CMK (cell line): ENCODE results near the gene PRDM16.

Experiments
- DNase-seq: peaks from one replicate; pipeline ENCODE4 v3.0.0-alpha.2; 2010; ENCODE audit warnings: low read depth

The PRDM16 gene

DNA sequence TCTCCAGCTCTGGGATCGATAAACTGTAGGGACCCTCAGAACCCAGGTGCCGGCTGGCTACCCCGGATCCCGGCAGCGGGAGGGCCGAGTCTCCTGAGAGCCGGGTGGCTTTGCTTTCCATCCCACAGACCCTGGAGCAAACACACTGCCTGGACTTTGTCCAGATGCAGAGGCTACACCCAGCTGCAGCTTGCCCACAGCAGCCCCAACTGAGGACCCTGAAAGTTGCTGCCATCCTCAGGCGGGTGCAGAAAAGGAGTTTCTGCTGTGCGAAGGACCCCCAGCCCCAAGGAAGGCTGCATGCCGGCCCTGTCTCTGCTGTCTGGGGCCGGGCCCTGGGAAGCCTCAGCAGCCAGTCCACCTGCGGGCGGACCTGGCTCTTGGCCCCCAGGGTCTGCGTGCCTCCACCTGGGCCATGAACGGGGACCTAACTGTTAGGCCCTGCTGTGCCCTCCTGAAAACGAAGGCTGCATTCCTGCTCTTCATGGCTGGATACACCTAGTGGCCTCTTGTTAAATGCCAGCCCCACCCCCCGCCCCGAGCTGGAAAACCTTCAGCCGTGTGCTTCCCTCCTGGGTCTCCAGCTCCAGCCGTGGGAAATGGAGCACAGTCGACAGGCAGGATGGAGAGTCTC is 287.9 kb downstream of the PRDM16 start:
- DNase-seq, result no peak

DNA sequence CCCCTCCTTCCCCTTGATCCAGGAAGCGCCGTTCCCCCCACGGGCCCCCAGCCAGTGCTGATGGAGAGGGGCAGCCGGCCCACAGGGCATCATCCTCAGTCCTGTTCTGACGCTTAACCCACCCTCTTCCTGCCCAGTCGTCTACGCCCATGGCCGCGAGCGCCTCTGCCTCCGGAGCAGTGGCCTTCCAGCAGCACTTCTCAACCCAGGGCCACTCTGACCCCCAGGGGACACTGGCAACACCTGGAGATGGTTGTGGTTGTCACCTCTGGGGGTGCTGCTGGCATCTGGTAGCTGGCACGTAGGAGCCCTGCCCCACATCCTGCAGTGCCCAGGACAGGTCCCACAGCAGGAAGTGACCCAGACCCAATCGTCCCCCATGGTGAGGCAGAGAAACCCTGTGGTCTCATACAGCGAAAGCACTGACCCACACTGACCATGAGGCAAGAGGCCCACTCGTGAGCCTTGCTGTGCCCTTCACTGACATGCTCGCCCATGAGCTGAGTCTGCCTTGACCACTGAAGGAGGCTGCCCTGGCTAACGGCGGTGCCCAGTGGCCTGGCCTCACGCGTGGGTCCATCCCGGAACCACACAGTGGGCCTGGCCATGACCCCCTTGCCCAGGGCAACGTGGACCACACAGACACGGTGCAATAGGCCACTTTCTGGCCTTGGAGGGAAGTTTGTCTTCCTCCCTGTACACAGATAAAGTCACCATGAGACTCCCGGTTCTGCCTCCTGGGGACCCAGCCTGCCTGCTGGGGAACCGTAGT is 288.7 kb downstream of the PRDM16 start:
- no peak for DNase-seq

DNA sequence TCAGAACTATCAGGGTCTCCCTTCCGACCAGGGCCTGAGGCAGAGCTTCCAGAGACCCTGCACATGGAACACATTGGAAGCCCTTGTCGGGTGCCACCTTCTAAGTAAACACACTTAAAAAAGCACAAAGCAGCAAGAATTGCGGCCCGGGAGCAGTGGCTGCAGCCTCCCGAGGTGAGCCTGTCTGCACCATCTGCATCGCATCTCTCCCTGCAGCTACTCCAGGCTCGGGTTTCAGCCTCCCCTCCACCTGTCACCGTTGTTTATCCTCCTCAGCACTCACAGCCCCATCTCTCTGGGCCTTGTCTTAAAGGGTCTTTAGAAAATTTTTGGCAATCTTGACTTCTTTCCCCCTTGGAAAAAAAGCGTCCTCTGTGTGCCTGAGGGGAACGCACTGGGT is 290.3 kb downstream of the PRDM16 start:
- DNase-seq, result no peak

- DNase-seq, result no peak
These were observed 290.9 kb downstream of the PRDM16 start for GRCh38 chr1:3359756-3360440.

DNA sequence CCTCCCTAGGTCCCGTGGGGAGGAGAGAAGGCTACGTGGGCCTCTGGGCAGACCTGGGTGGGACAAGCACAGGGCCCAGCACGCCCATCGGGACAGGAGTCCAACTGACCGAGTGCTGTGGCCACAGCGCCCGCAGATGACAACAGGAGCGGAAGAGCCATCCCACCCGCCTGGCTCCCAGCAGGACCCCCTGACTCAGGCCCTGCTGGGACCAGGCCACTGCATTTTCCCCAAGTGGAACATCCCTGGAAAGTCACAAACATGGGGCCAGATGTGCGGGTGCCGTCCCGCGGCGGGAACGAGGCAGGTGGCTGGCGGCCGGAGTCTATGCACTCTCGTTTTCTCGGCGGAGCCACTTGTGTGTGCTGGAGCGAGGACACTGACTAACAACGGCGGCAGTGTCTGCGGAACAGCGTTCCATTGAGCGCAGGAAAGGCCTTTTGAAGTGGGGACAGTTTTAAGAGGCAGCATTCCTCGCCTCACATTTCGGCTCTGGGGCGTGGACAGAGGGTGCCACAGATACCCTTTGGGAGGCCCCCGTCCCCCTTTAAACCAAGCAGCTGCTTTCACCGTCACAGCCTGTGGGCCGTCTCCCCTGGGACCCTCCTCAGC is 291.7 kb downstream of the PRDM16 start:
- no peak for DNase-seq

DNA sequence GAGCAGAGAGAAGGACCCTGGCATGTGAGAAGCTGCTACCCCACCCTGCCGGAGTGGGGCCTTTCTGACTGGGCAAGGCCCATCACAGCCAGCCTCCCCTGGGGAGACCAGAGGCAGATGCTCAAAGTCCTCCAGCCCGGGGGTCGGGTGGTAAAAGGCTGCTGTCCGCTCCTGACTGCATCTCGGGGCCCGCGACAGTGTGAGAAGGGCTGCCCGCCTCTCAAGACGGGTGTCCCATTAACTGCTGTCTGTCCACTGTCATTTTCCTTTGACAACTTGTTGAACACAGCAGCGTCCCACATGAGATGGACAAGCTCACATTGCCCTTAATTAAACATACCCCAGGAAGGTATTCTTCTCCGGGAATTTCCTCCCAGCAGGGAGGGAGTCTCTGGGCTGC is 294.0 kb downstream of the PRDM16 start:
- DNase-seq, result no peak

- DNase-seq, result no peak
These were observed 294.8 kb downstream of the PRDM16 start for GRCh38 chr1:3363756-3364155.

- DNase-seq, result no peak
These were observed 295.5 kb downstream of the PRDM16 start for GRCh38 chr1:3364551-3364950.

- no peak for DNase-seq
These were observed 296.0 kb downstream of the PRDM16 start for GRCh38 chr1:3364983-3365382.

- no peak for DNase-seq
These were observed 296.6 kb downstream of the PRDM16 start for GRCh38 chr1:3365523-3366125.

DNA sequence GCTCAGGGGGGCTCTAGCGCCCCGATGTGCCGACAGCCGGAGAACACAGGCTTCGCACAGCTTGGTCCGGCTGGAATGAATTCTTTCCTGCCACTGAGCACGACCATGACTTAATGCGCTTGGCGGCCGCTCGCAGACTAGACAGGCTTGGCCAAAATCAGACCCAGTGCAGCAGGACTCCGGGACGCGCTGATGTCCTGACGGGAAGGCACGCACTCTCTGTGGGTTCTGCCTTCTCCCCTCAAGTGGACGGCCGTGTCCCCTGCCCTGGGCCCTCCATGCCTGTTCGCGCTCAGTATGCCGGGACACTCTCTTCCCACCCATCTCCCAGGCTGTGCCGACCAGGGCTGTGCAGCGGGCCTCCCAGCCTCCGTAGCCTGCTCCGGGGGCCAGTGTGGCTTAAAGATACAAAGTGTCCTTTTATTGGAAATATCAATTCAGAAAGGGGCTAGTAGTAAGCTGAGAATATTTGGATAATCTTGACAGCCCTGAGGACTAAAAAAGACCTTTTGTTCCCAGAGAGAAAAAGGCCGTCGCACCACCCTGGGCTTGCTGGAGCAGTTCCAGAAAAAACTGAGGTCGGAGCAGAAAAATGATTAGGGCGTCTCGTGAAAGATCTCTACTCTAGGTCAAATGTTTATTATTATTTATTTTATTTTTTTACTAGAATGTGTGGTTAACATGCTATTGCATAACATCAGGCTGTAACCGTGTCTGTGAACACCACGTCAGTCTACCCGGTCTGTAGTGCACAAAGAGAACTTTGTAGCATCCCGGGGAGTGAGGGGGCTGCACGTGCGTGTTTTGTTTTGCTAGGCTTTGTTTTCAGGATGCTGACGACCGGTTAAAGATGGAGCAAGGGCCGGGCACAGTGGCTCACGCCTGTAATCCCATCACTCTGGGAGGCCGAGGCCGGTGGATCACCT is 297.4 kb downstream of the PRDM16 start:
- no peak for DNase-seq

DNA sequence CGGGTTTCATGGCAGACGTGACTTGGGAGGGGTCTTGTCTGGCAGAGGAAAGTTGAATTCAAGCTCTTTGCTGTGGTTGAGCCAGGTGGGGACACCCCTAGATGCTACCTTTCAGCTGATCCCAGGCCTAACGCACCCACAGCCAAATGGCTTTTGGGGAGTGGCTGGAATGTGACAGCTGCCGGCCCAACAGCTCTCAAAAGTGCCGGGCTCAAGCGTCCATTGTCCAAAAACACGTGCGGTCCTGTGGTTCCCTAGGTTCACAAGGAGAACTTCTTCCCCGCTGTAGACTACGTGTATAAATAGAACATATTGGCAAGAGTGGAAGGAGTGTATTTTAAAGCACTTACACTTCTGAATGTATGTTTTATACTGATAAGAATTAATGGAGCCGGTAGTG is 298.4 kb downstream of the PRDM16 start:
- DNase-seq, result no peak

DNA sequence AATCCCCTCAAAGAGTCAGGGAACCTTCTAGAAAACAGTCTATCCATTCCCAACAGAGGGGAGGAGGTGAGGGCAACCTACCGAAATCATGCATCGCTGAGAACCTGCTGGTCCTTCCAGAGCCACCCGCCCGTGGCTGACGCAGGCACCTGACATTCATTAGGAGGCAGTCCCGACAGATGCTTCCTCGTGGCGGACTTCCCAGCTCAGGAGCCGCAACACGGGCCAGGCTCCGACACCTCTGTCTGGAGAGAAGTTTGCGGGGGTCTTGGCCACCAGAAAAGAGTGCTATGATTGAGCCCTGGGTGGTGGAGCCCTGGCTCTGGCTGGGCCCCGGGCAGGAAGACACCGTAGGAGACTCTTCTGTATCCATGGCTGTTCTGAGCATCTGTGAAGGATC is 299.1 kb downstream of the PRDM16 start:
- DNase-seq, result no peak

GRCh38 chr1:3368711-3369445 is 299.9 kb downstream of the PRDM16 start:
- DNase-seq, result no peak

DNA sequence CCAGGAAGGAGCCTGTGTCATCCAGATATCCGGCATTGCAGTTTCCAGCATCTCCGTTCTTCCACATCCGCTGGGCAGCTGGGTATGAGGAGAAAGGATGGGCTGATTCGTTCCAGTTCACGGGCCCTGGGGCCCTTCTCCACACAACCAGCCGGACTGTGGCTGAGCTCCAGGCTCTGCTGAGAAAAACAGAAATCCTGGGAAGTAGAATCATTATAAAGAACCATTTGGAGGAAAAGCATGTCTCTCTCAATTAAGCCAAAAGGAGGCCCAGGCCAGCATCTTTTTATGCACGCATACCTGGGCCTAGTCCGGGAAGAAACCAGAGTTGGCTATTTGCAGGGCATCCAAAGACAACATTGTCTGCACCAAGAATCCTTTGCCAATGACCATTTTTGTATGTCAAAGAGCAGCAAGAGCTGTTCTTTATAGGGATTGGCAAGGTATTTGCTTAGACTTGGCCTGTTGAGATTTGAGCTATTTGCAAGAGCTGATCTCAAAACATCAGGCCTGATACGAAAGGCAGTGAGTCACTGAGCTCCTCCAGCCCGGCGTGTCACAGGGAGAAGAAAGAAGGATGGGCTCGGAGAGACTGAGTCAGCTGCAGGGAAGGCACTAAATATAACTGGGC is 300.6 kb downstream of the PRDM16 start:
- DNase-seq, result no peak

DNA sequence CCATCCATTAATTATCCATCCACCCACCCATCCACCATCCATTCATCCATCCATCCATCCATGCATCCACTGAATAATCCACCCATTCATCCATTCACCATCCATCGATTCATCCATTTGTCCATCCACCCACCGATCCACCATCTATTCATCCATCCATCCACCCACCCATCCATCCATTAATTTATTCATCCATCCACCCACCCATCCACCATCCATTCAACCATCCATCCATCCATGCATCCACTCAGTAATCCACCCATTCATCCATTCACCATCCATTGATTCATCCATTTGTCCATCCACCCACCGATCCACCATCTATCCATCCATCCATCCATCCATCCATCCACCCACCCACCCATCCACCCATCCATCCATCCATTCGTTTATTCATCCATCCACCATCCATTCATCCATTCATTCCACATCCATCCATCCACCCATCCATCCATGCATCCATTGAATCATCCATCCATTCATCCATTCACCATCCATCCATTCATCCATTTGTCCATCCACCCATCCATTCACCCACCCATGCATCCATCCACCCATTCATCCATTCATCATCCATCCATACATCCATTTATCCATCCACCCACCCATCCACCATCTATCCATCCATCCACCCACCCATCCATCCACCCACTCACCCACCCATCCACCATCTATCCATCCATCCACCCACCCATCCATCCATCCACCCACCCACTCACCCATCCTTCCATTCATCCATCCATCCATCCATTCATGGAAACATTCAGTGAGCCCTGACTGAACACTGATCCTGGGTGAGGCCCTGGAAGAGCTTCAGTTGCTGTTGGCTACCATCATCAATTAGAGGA is 302.1 kb downstream of the PRDM16 start:
- DNase-seq, result no peak

- no peak for DNase-seq
These were observed 303.3 kb downstream of the PRDM16 start for GRCh38 chr1:3372317-3372716.

GRCh38 chr1:3373175-3373574 is 304.2 kb downstream of the PRDM16 start:
- DNase-seq, result no peak
